ENCODE measurements around the gene STAT5B. TPM values are rescaled to one million over a fixed set of nuclear protein-coding genes. Genes with fewer than 3 reads are reported as not detected.

The STAT5B gene
- total RNA-seq, 1 donor from 2014 or later = 52.3 TPM

- no peak for DNase-seq (ENCODE audit: low spot score in 2 of 2, unreplicated experiment in 2 of 2)
- peaks cover 76% of the 10 kb centered on the region for H3K27me3 Mint-ChIP-seq (ENCODE audit: low read depth)
- no peak for TF ChIP-seq CTCF (IDR thresholded peaks at IDR 0.05; ENCODE audit: unreplicated experiment)
Measured at GRCh38 chr17:42179335-42179734, 96.9 kb downstream of the STAT5B start.

GRCh38 chr17:42178817-42179216 lies 97.4 kb downstream of the STAT5B start:
- no peak overlapping the region for H3K4me3 Mint-ChIP-seq
- H3K27ac Mint-ChIP-seq = no peak overlapping the region
- TF ChIP-seq CTCF (IDR thresholded peaks at IDR 0.05; ENCODE audit: unreplicated experiment) = no peak
- H3K9me3 Mint-ChIP-seq = no peaks in the 10 kb centered on the region
- peaks cover 73% of the 10 kb centered on the region for H3K27me3 Mint-ChIP-seq (ENCODE audit: low read depth)
- no peaks in the 10 kb centered on the region for H3K36me3 Mint-ChIP-seq
- DNase-seq (ENCODE audit: low spot score in 2 of 2, unreplicated experiment in 2 of 2) = no peak
- H3K4me1 Mint-ChIP-seq = peaks cover 7% of the 10 kb centered on the region

More at GRCh38 chr17:42179335-42179734, 96.9 kb downstream of the STAT5B start:
- Mint-ChIP-seq H3K9me3 (no peaks in the 10 kb centered on the region), H3K36me3 (no peaks in the 10 kb centered on the region), H3K4me3 (no peak overlapping the region), H3K27ac (no peak overlapping the region), H3K4me1 (peaks cover 7% of the 10 kb centered on the region)

- H3K27me3 Mint-ChIP-seq (ENCODE audit: low read depth) = peaks cover 61% of the 10 kb centered on the region
- H3K9me3 Mint-ChIP-seq = no peaks in the 10 kb centered on the region
- H3K36me3 Mint-ChIP-seq = no peaks in the 10 kb centered on the region
- no peak for DNase-seq (ENCODE audit: low spot score in 2 of 2, unreplicated experiment in 2 of 2)
- H3K27ac Mint-ChIP-seq = no peak overlapping the region
- no peak overlapping the region for H3K4me3 Mint-ChIP-seq
- TF ChIP-seq CTCF (IDR thresholded peaks at IDR 0.05; ENCODE audit: unreplicated experiment) = no peak
- H3K4me1 Mint-ChIP-seq = peaks cover 10% of the 10 kb centered on the region
Measured at GRCh38 chr17:42177684-42178083, 98.5 kb downstream of the STAT5B start.

- Mint-ChIP-seq H3K27me3 (ENCODE audit: low read depth) (peaks cover 29% of the 10 kb centered on the region), H3K4me3 (no peak overlapping the region), H3K27ac (no peak overlapping the region), H3K9me3 (no peaks in the 10 kb centered on the region), H3K36me3 (no peaks in the 10 kb centered on the region), H3K4me1 (peaks cover 25% of the 10 kb centered on the region)
- no peak for TF ChIP-seq CTCF (IDR thresholded peaks at IDR 0.05; ENCODE audit: unreplicated experiment)
- no peak for DNase-seq (ENCODE audit: low spot score in 2 of 2, unreplicated experiment in 2 of 2)
Measured at GRCh38 chr17:42174126-42174783, 101.9 kb downstream of the STAT5B start.

- H3K4me1 Mint-ChIP-seq = peaks cover 25% of the 10 kb centered on the region
- H3K27ac Mint-ChIP-seq = no peak overlapping the region
- no peaks in the 10 kb centered on the region for H3K36me3 Mint-ChIP-seq
- no peaks in the 10 kb centered on the region for H3K9me3 Mint-ChIP-seq
- peak in 1 of 2 experiments; percentile 61 for DNase-seq (ENCODE audit: low spot score in 2 of 2, unreplicated experiment in 2 of 2)
- peaks cover 11% of the 10 kb centered on the region for H3K27me3 Mint-ChIP-seq (ENCODE audit: low read depth)
- no peak for TF ChIP-seq CTCF (IDR thresholded peaks at IDR 0.05; ENCODE audit: unreplicated experiment)
- no peak overlapping the region for H3K4me3 Mint-ChIP-seq
Measured at GRCh38 chr17:42171831-42172230, 104.4 kb downstream of the STAT5B start.
